ENCODE measurements around the gene SPDEF.

SPDEF gene
- long read RNA-seq, donor 1, result 0 reads
- long read RNA-seq, donor 2, result 0 reads
- long read RNA-seq, donor 3, result 0 reads
- long read RNA-seq, donor 4, result 0 reads
- long read RNA-seq, donor 5, result 0 reads
- long read RNA-seq, donor 6, result 0 reads
- long read RNA-seq, donor 7, result 0 reads
- long read RNA-seq, donor 8, result 0 reads

- DNase-seq, result no peak
Measured at GRCh38 chr6:34556031-34556471, at the start of gene SPDEF. Gene SPDEF (minus strand): TSS chr6:34556329. CDS start chr6:34544455, 11,874 bp downstream.

- DNase-seq, result no peak
Measured at GRCh38 chr6:34603707-34604106, 47.6 kb upstream of the SPDEF start.

- DNase-seq, result no peak
Measured at GRCh38 chr6:34602318-34603111, 46.4 kb upstream of the SPDEF start.

GRCh38 chr6:34601706-34602105, 45.6 kb upstream of the SPDEF start:
- no peak for DNase-seq

- no peak for DNase-seq
Measured at GRCh38 chr6:34600796-34601195, 44.7 kb upstream of the SPDEF start.

GRCh38 chr6:34600101-34600500, 44.0 kb upstream of the SPDEF start:
- no peak for DNase-seq

- DNase-seq, result no peak
Measured at GRCh38 chr6:34598712-34599111, 42.6 kb upstream of the SPDEF start.

GRCh38 chr6:34597605-34598353, 41.6 kb upstream of the SPDEF start:
- no peak for DNase-seq

- DNase-seq, result no peak
Measured at GRCh38 chr6:34596798-34597197, 40.7 kb upstream of the SPDEF start.

- DNase-seq, result no peak
Measured at GRCh38 chr6:34595332-34596184, 39.4 kb upstream of the SPDEF start.

GRCh38 chr6:34593701-34594100, 37.6 kb upstream of the SPDEF start:
- DNase-seq, result no peak

GRCh38 chr6:34592208-34592952, 36.3 kb upstream of the SPDEF start:
- no peak for DNase-seq

- no peak for DNase-seq
Measured at GRCh38 chr6:34589691-34590090, 33.6 kb upstream of the SPDEF start.

- no peak for DNase-seq
Measured at GRCh38 chr6:34589140-34589539, 33.0 kb upstream of the SPDEF start.

GRCh38 chr6:34587851-34588250, 31.7 kb upstream of the SPDEF start:
- no peak for DNase-seq

- no peak for DNase-seq
Measured at GRCh38 chr6:34587325-34587724, 31.2 kb upstream of the SPDEF start.

- no peak for DNase-seq
Measured at GRCh38 chr6:34586327-34587040, 30.4 kb upstream of the SPDEF start.

GRCh38 chr6:34585512-34586061, 29.5 kb upstream of the SPDEF start:
- DNase-seq, result no peak

GRCh38 chr6:34585108-34585507, 29.0 kb upstream of the SPDEF start:
- no peak for DNase-seq

GRCh38 chr6:34584694-34585093, 28.6 kb upstream of the SPDEF start:
- DNase-seq, result no peak
